Transverse colon (tissue), 3 donors: ENCODE results near the gene DPYD.

ENCODE experiments used
- EP300 ChIP-seq: sonication (generic); formaldehyde crosslinking; IDR thresholded peaks from one replicate; pipeline ENCODE4 v1.6.1; 2017; ENCODE audit warnings: antibody characterized with exemption, low read depth
- POLR2A ChIP-seq: fragments of 450-650 bp; IDR thresholded peaks from one replicate; pipeline ENCODE4 v1.6.1; 2016; ENCODE audit warnings: antibody characterized with exemption, mild to moderate bottlenecking, moderate library complexity
- TF ChIP-seq, protein P1 (sequence below), 5 experiments: fragments of 200-600 bp in 3 of 5; fragments of 450-650 bp in 2 of 5; sonication (generic) in 3 of 5; IDR thresholded peaks; 1 replicate in 2 of 5; 2 replicates in 3 of 5; pipeline ENCODE4 v1.5.1; 2016 to 2017; ENCODE audit warnings: antibody characterized with exemption in 5 of 5, inconsistent platforms in 3 of 5, mild to moderate bottlenecking in 2 of 5, moderate library complexity in 1 of 5

DNA sequence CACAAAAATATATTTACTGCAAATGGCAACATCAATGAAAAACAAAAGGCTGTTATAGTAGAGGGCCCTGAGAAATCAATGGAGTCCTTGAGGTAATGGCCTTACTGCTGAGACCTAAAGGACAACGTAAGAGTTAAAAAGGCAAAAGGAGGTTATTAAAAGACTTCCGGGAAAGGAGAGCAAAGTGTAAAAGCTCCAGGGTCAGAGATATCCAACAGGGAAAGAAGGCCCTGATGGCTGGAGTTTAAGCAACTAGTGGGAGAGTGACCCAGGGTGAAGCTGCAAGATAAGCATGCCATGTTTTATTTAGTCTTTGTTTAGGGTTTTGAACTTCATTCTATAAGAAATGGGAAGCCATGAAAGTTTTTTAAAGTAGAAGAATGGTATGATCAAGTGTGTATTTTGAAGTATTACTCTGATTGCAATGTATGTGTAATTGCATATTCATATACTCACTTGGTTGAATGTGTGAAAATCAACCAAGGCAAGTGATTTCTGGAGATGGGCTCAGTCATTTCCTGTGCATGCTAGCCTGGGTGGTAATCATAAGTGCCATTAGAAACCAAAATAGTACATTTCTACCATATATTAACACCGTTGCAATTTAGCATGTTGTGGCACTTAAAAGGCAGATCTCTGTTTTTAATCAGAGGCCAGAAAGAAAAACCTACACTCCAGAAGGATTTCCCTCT lies 5.3 kb upstream of the DPYD start:
- TF ChIP-seq, protein P1, sequence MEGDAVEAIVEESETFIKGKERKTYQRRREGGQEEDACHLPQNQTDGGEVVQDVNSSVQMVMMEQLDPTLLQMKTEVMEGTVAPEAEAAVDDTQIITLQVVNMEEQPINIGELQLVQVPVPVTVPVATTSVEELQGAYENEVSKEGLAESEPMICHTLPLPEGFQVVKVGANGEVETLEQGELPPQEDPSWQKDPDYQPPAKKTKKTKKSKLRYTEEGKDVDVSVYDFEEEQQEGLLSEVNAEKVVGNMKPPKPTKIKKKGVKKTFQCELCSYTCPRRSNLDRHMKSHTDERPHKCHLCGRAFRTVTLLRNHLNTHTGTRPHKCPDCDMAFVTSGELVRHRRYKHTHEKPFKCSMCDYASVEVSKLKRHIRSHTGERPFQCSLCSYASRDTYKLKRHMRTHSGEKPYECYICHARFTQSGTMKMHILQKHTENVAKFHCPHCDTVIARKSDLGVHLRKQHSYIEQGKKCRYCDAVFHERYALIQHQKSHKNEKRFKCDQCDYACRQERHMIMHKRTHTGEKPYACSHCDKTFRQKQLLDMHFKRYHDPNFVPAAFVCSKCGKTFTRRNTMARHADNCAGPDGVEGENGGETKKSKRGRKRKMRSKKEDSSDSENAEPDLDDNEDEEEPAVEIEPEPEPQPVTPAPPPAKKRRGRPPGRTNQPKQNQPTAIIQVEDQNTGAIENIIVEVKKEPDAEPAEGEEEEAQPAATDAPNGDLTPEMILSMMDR (IDR thresholded peaks at IDR 0.05), result no peak
- TF ChIP-seq POLR2A (no peak), EP300 (no peak)
